K562 (cell line): ENCODE data around the gene AGAP3. TPM values are rescaled to one million over a fixed set of nuclear protein-coding genes. Genes with fewer than 3 reads are reported as not detected.

ENCODE experiments used
- ARHGAP35 ChIP-seq: fragments of 450-650 bp; IDR thresholded peaks from 2 replicates; pipeline ENCODE4 v1.6.1; 2018; ENCODE audit not compliant: partially characterized antibody
- ETV1 ChIP-seq: fragments of 450-650 bp; conservative IDR thresholded peaks from 2 replicates; pipeline ENCODE4 v1.6.1; 2016; ENCODE audit warnings: missing genetic modification characterization, control low read depth, low read depth, missing compliant biosample characterization
- HLTF ChIP-seq: fragments of 450-650 bp; IDR thresholded peaks from 2 replicates; pipeline ENCODE4 v1.6.1; 2016
- ILK ChIP-seq: fragments of 450-650 bp; IDR thresholded peaks from 2 replicates; pipeline ENCODE4 v1.6.1; 2016; ENCODE audit warnings: missing genetic modification characterization, low read depth, mild to moderate bottlenecking, missing compliant biosample characterization, moderate library complexity, borderline replicate concordance
- MITF ChIP-seq: IDR thresholded peaks from 2 replicates; pipeline ENCODE4 v1.6.1; 2014; ENCODE audit warnings: antibody characterized with exemption
- NFATC3 ChIP-seq: fragments of 450-650 bp; IDR thresholded peaks from 2 replicates; pipeline ENCODE4 v1.6.1; 2017; ENCODE audit warnings: mild to moderate bottlenecking
- NFYB ChIP-seq: IDR thresholded peaks from 2 replicates; pipeline ENCODE4 v1.6.1; 2011; ENCODE audit warnings: mild to moderate bottlenecking, moderate library complexity; ENCODE audit not compliant: insufficient read length; ENCODE audit errors: extremely low read depth
- POLR2A ChIP-seq: fragments of 450-650 bp; conservative IDR thresholded peaks from 2 replicates; pipeline ENCODE4 v1.6.1; 2016
- POLR2H ChIP-seq: IDR thresholded peaks from 2 replicates; pipeline ENCODE4 v1.6.1; 2016; ENCODE audit warnings: missing genetic modification characterization, low read depth, mild to moderate bottlenecking, control low read depth, missing compliant biosample characterization, moderate library complexity
- POLR3A ChIP-seq: IDR thresholded peaks from 2 replicates; pipeline ENCODE4 v1.6.1; 2011; ENCODE audit warnings: borderline replicate concordance, mild to moderate bottlenecking, moderate library complexity; ENCODE audit not compliant: insufficient read length, insufficient read depth; ENCODE audit errors: extremely low read depth
- PPARD ChIP-seq: fragments of 250-450 bp; sonication (Bioruptor Pico); IDR thresholded peaks from 2 replicates; pipeline ENCODE4 v1.8.0; 2022; ENCODE audit warnings: inconsistent platforms, mild to moderate bottlenecking, moderate library complexity
- PRPF4 ChIP-seq: fragments of 200-400 bp; formaldehyde crosslinking; IDR thresholded peaks from one replicate; pipeline ENCODE4 v1.6.1; 2017; ENCODE audit warnings: low read length, low read depth, mild to moderate bottlenecking; ENCODE audit not compliant: insufficient read depth, poor library complexity, severe bottlenecking
- ZNF282 ChIP-seq: sonication (generic); formaldehyde crosslinking; IDR thresholded peaks from 2 replicates; pipeline ENCODE4 v1.8.1; 2023; ENCODE audit warnings: missing genetic modification reagents
- ZNF408 ChIP-seq: fragments of 250-450 bp; sonication (Bioruptor Pico); IDR thresholded peaks from 2 replicates; pipeline ENCODE4 v1.4.0; 2020; ENCODE audit warnings: low read depth, mild to moderate bottlenecking, moderate library complexity
- ZNF436 ChIP-seq: fragments of 250-450, 450-650 bp; sonication (Bioruptor Pico); formaldehyde crosslinking; IDR thresholded peaks from 2 replicates; pipeline ENCODE4 v1.7.0; 2020; ENCODE audit warnings: mild to moderate bottlenecking
- ZNF785 ChIP-seq: fragments of 250-450 bp; sonication (Bioruptor Pico); IDR thresholded peaks from 2 replicates; pipeline ENCODE4 v1.4.0; 2020; ENCODE audit warnings: mild to moderate bottlenecking
- polyA plus RNA-seq, 8 experiments: library from polyadenylated mRNA; depleted of rRNA in 4 of 8; stranded (reverse) in 5 of 8; unstranded in 3 of 8; fragments of >200 nt; fragmentation: Nextera tagmentation in 2 of 8; fragmentation: Illumina TruSeq in 1 of 8; extraction: Ambion mirVana in 2 of 8; extraction: Trizol in 1 of 8; gene quantifications; 2 replicates each; pipeline versions ENCODE4 v1.2.1 to v1.2.3, GENCODE V29; 2011 to 2014; ENCODE audit warnings: inconsistent platforms in 1 of 8, missing spikeins in 1 of 8
- total RNA-seq, 7 experiments: library from RNA; depleted of rRNA in 6 of 7; stranded (reverse); fragments of >200 nt in 6 of 7; fragmentation: Illumina TruSeq in 2 of 7; extraction: Trizol in 2 of 7; gene quantifications; 2 replicates each; pipeline versions ENCODE4 v1.2.1 to v1.2.3, GENCODE V29; 2011 to 2021; ENCODE audit warnings: low replicate concordance in 1 of 7
- TF ChIP-seq, protein P1 (sequence below), 2 experiments: fragments of 450-650 bp in 1 of 2; sonication (generic) in 1 of 2; formaldehyde crosslinking in 1 of 2; IDR thresholded peaks; 2 replicates each; pipeline versions ENCODE4 v1.7.1 to v1.9.0; 2016 to 2022; ENCODE audit warnings: inconsistent platforms in 1 of 2, mild to moderate bottlenecking in 1 of 2, missing genetic modification reagents in 1 of 2

The AGAP3 gene
- total and polyA plus RNA-seq, 9 of the 15 experiments (the other 6 are each of a cell fraction or from before 2014, with no cell fraction given), result 3.4 to 208 (median 62.2) TPM

DNA sequence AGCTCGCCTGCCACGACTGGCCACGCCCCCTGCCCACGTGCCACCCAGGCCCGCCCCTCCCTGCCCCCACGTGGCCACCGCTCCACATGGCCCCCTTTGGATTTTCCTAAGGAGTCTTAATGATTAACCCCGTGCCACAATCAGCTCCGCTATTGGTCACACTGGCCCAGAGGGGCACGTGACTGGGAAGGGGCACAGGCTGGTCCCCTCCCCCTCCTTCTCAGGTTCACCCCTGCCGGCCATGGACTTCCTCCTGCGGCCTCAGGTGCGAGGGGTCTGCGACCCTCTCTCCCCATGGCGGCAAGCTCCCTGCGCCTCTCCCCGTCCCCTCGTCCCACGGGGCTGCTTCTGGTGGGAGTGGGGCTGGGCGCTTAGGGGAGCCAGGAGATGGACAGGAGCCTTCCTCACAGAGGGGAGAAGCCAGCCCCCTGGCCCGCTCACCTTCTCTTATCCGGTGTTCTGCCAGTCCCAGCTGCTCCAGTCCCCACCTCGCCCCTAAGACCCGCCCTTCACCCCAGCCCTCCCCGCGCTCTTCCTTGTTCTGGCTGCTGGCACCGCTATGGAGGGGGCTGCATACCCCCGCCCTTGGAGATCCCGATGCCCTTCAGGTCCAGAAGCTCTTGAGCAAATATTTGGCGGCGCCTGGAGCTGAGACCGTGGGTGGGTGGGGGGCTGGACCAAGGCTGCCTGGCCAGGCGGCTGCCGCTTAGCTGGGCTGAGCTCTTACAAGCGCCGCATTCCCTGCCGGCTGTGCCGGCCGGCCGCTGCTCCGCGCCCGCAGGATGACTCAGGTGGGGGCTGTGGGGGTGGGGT is 23.7 kb upstream of the AGAP3 start (continued):
- no peak for TF ChIP-seq ZNF408
- TF ChIP-seq HLTF, result no peak
- TF ChIP-seq ILK (tag), result no peak
- no peak for TF ChIP-seq ARHGAP35
- TF ChIP-seq ETV1 (tag), result no peak
- no peak for TF ChIP-seq ZNF282 (CRISPR knock-in tag)
- TF ChIP-seq MITF, result peak; percentile 39; the same call in 1 of the 2 replicates
- no peak for TF ChIP-seq NFATC3
- peak; percentile 77 for TF ChIP-seq POLR2A
- TF ChIP-seq POLR3A, result no peak
- TF ChIP-seq PPARD, result no peak
- TF ChIP-seq PRPF4, result no peak
- TF ChIP-seq ZNF785 (CRISPR knock-in tag), result no peak
- TF ChIP-seq POLR2H (tag), result no peak
- no peak for TF ChIP-seq NFYB
- TF ChIP-seq, protein P1, sequence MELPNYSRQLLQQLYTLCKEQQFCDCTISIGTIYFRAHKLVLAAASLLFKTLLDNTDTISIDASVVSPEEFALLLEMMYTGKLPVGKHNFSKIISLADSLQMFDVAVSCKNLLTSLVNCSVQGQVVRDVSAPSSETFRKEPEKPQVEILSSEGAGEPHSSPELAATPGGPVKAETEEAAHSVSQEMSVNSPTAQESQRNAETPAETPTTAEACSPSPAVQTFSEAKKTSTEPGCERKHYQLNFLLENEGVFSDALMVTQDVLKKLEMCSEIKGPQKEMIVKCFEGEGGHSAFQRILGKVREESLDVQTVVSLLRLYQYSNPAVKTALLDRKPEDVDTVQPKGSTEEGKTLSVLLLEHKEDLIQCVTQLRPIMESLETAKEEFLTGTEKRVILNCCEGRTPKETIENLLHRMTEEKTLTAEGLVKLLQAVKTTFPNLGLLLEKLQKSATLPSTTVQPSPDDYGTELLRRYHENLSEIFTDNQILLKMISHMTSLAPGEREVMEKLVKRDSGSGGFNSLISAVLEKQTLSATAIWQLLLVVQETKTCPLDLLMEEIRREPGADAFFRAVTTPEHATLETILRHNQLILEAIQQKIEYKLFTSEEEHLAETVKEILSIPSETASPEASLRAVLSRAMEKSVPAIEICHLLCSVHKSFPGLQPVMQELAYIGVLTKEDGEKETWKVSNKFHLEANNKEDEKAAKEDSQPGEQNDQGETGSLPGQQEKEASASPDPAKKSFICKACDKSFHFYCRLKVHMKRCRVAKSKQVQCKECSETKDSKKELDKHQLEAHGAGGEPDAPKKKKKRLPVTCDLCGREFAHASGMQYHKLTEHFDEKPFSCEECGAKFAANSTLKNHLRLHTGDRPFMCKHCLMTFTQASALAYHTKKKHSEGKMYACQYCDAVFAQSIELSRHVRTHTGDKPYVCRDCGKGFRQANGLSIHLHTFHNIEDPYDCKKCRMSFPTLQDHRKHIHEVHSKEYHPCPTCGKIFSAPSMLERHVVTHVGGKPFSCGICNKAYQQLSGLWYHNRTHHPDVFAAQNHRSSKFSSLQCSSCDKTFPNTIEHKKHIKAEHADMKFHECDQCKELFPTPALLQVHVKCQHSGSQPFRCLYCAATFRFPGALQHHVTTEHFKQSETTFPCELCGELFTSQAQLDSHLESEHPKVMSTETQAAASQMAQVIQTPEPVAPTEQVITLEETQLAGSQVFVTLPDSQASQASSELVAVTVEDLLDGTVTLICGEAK (IDR thresholded peaks at IDR 0.05), result no peak
- TF ChIP-seq, protein P1 (CRISPR knock-in tag; IDR thresholded peaks at IDR 0.05), result no peak
- no peak for TF ChIP-seq ZNF436
